CD14-positive monocyte (primary cell): ENCODE results near the gene OR13C5. TPM values are rescaled to one million over a fixed set of nuclear protein-coding genes. Genes with fewer than 3 reads are reported as not detected.

ENCODE experiments used
- DNase-seq, 3 donors: peaks; one replicate each; pipeline ENCODE4 v3.0.0-alpha.2; 2011 to 2022
- H2AFZ ChIP-seq: 2 replicates; pipeline ENCODE4 v1.6.0; 2012; ENCODE audit warnings: mild to moderate bottlenecking, low read depth, low read length, inconsistent platforms; ENCODE audit not compliant: insufficient read depth, poor library complexity, severe bottlenecking
- H3K27ac ChIP-seq, 2 donors: 1 replicate in 1 of 2; 2 replicates in 1 of 2; pipeline ENCODE4 v1.5.1; 2012 to 2013; ENCODE audit warnings: low read length in 2 of 2, control low read depth in 1 of 2, inconsistent platforms in 1 of 2, low read depth in 1 of 2, mild to moderate bottlenecking in 1 of 2
- H3K27me3 ChIP-seq, 2 donors: one replicate each; pipeline versions ENCODE4 v1.6.0 to v1.6.1; 2011 to 2013; ENCODE audit warnings: low read length in 2 of 2; ENCODE audit not compliant: control insufficient read depth in 2 of 2, insufficient read depth in 2 of 2
- H3K36me3 ChIP-seq, 2 donors: replicated peaks in 1 of 2; 1 replicate in 1 of 2; 2 replicates in 1 of 2; pipeline versions ENCODE4 v1.5.1 to v1.6.1; 2012 to 2013; ENCODE audit warnings: low read length in 2 of 2, control low read depth in 1 of 2, inconsistent platforms in 1 of 2, mild to moderate bottlenecking in 1 of 2; ENCODE audit not compliant: insufficient read depth in 2 of 2, control insufficient read depth in 1 of 2
- H3K4me1 ChIP-seq, 2 donors: 1 replicate in 1 of 2; 2 replicates in 1 of 2; pipeline versions ENCODE4 v1.5.1 to v1.6.1; 2012 to 2013; ENCODE audit warnings: low read length in 2 of 2, control low read depth in 1 of 2, inconsistent platforms in 1 of 2, mild to moderate bottlenecking in 1 of 2, moderate library complexity in 1 of 2; ENCODE audit not compliant: insufficient read depth in 2 of 2, control insufficient read depth in 1 of 2
- H3K4me2 ChIP-seq: replicated peaks from 2 replicates; pipeline ENCODE3; 2012; ENCODE audit warnings: low read length, moderate library complexity, mild to moderate bottlenecking; ENCODE audit not compliant: poor library complexity, severe bottlenecking; ENCODE audit errors: extremely low read depth
- H3K4me3 ChIP-seq, 3 experiments: fragments of 200-600 bp in 1 of 3; sonication (generic) in 1 of 3; replicated peaks in 1 of 3; 1 replicate in 2 of 3; 2 replicates in 1 of 3; pipeline ENCODE4 v1.5.1; 2011 to 2013; ENCODE audit warnings: low read length in 3 of 3, mild to moderate bottlenecking in 3 of 3, control low read depth in 2 of 3, low read depth in 2 of 3, inconsistent platforms in 1 of 3, moderate library complexity in 1 of 3
- H3K79me2 ChIP-seq: 2 replicates; pipeline ENCODE4 v1.6.0; 2012; ENCODE audit warnings: mild to moderate bottlenecking, control low read depth, inconsistent platforms, low read length, moderate library complexity; ENCODE audit not compliant: insufficient read depth
- H3K9ac ChIP-seq: 2 replicates; pipeline ENCODE4 v1.6.0; 2017; ENCODE audit warnings: low read length, mild to moderate bottlenecking; ENCODE audit not compliant: insufficient read depth, poor library complexity, severe bottlenecking
- H3K9me3 ChIP-seq, 2 donors: replicated peaks in 1 of 2; 1 replicate in 1 of 2; 2 replicates in 1 of 2; pipeline versions ENCODE4 v1.5.1 to v1.6.1; 2012 to 2013; ENCODE audit warnings: low read length in 2 of 2, control low read depth in 1 of 2; ENCODE audit not compliant: control insufficient read depth in 1 of 2, insufficient read depth in 1 of 2
- H4K20me1 ChIP-seq: 2 replicates; pipeline ENCODE4 v1.6.0; 2012; ENCODE audit warnings: mild to moderate bottlenecking, low read length, control low read depth, moderate library complexity; ENCODE audit not compliant: insufficient read depth
- H3K27ac Mint-ChIP-seq, 7 donors: one replicate each; pipeline ENCODE4 v1.8.0; 2020; ENCODE audit warnings: mild to moderate bottlenecking in 7 of 7, mixed read lengths in 7 of 7, moderate library complexity in 6 of 7, inconsistent platforms in 2 of 7
- H3K27me3 Mint-ChIP-seq, 3 donors: one replicate each; pipeline ENCODE4 v1.8.0; 2021 to 2022; ENCODE audit warnings: low read depth in 3 of 3, mild to moderate bottlenecking in 3 of 3, mixed read lengths in 3 of 3, moderate library complexity in 3 of 3, inconsistent platforms in 1 of 3
- H3K36me3 Mint-ChIP-seq, 2 donors: one replicate each; pipeline ENCODE4 v1.8.0; 2020; ENCODE audit warnings: mixed read lengths in 2 of 2, inconsistent platforms in 1 of 2, mild to moderate bottlenecking in 1 of 2
- H3K4me1 Mint-ChIP-seq: one replicate; pipeline ENCODE4 v1.8.0; 2020; ENCODE audit warnings: mild to moderate bottlenecking, mixed read lengths
- H3K4me3 Mint-ChIP-seq, 2 donors: one replicate each; pipeline ENCODE4 v1.8.0; 2020; ENCODE audit warnings: mild to moderate bottlenecking in 2 of 2, mixed read lengths in 2 of 2, moderate library complexity in 1 of 2
- H3K9me3 Mint-ChIP-seq, 7 donors: one replicate each; pipeline ENCODE4 v1.8.0; 2020 to 2022; ENCODE audit warnings: mixed read lengths in 7 of 7, mild to moderate bottlenecking in 6 of 7, moderate library complexity in 6 of 7, inconsistent platforms in 2 of 7
- CTCF ChIP-seq: fragments of 200-600 bp; IDR thresholded peaks from one replicate; pipeline ENCODE4 v1.8.0; 2022; ENCODE audit warnings: antibody characterized with exemption, mild to moderate bottlenecking
- WGBS: methylation state at CpG from one replicate; pipeline ENCODE4 v1.1.5; 2013; ENCODE audit warnings: missing lambda C conversion rate; ENCODE audit not compliant: insufficient coverage; 5-methylcytosine and 5-hydroxymethylcytosine counted together
- intact Hi-C, 2 donors: fragments of 100-400 bp; cut with micrococcal nuclease; formaldehyde crosslinking; loops; one replicate each; pipeline versions ENCODE4 v1.15.0 to v1.15.1; 2023
- polyA plus RNA-seq, 3 donors: library from polyadenylated mRNA; depleted of rRNA in 1 of 3; unstranded in 2 of 3; stranded (reverse) in 1 of 3; fragments of 300-500 nt in 2 of 3; fragments of >200 nt in 1 of 3; fragmentation: Illumina TruSeq in 2 of 3; gene quantifications; 1 replicate in 2 of 3; 2 replicates in 1 of 3; pipeline ENCODE4 v1.2.3, GENCODE V29; 2012 to 2021

The OR13C5 gene
- polyA plus RNA-seq, 3 donors = not detected

- Histone ChIP-seq H2AFZ (no peak overlapping the region), H3K27ac (no peak overlapping the region), H3K4me1 (no peaks in the 10 kb centered on the region), H3K27me3 (no peaks in the 10 kb centered on the region), H3K4me2 (no peak overlapping the region), H3K4me3 (no peak overlapping the region), H3K36me3 (no peaks in the 10 kb centered on the region), H3K79me2 (no peaks in the 10 kb centered on the region), H3K9me3 (peaks cover 11 to 14% of the 10 kb centered on the region in 2 donors), H3K9ac (no peak overlapping the region), H4K20me1 (no peaks in the 10 kb centered on the region)
- H3K9me3 Mint-ChIP-seq = peaks cover 2 to 14% (median 7%) of the 10 kb centered on the region in 7 donors
- WGBS = no CpG with 5 or more reads among the region's 1 CpG
- DNase-seq = no peak
- H3K27me3 Mint-ChIP-seq = no peaks in the 10 kb centered on the region
- no peak overlapping the region for H3K4me3 Mint-ChIP-seq
- no peaks in the 10 kb centered on the region for H3K4me1 Mint-ChIP-seq
- no peak for TF ChIP-seq CTCF
- no peaks in the 10 kb centered on the region for H3K36me3 Mint-ChIP-seq
- H3K27ac Mint-ChIP-seq = no peak overlapping the region
- intact Hi-C loops = no loop called here
These were observed 46.0 kb downstream of the OR13C5 start for GRCh38 chr9:104553261-104553660.

Other genes starting within 250 kb of the OR13C5 start
- not detected for gene OR13F1, start 95.2 kb downstream of the OR13C5 start, polyA plus RNA-seq
- gene OR13C4, start 72.2 kb downstream of the OR13C5 start, polyA plus RNA-seq = not detected
- not detected for gene OR13C3, start 62.6 kb downstream of the OR13C5 start, polyA plus RNA-seq
- not detected for gene OR13C8, start 30.2 kb downstream of the OR13C5 start, polyA plus RNA-seq
- gene OR13C2, start 6.2 kb upstream of the OR13C5 start, polyA plus RNA-seq = not detected
- gene OR13C9, start 18.8 kb upstream of the OR13C5 start, polyA plus RNA-seq = not detected
- gene OR13D1, start 95.1 kb upstream of the OR13C5 start, polyA plus RNA-seq = not detected
- gene NIPSNAP3A, start 148.3 kb upstream of the OR13C5 start, polyA plus RNA-seq = 100 to 1,000 TPM in 1 of 3 donors, 10 to 100 TPM in 2; 26.9 to 103 (median 97.8) TPM
- gene NIPSNAP3B, start 164.7 kb upstream of the OR13C5 start, polyA plus RNA-seq = 1 to 10 TPM in 1 of 3 donors, under 1 TPM in 2; 0.61 to 1.1 (median 0.72) TPM